Renal cortical epithelial cell (primary cell): Measurements from ENCODE around the gene HOXD10. TPM values are rescaled to one million over a fixed set of nuclear protein-coding genes. Genes with fewer than 3 reads are reported as not detected.

Experiments
- DNase-seq: peaks from one replicate; pipeline ENCODE4 v3.0.0-alpha.2; 2011; ENCODE audit warnings: low read depth
- total RNA-seq: library from RNA; depleted of rRNA; stranded (reverse); fragments of >200 nt; gene quantifications from 2 replicates; pipeline ENCODE4 v1.2.3, GENCODE V29; 2014

HOXD10 gene
- total RNA-seq, 1 donor from 2014 or later, result 33.5 TPM

DNA sequence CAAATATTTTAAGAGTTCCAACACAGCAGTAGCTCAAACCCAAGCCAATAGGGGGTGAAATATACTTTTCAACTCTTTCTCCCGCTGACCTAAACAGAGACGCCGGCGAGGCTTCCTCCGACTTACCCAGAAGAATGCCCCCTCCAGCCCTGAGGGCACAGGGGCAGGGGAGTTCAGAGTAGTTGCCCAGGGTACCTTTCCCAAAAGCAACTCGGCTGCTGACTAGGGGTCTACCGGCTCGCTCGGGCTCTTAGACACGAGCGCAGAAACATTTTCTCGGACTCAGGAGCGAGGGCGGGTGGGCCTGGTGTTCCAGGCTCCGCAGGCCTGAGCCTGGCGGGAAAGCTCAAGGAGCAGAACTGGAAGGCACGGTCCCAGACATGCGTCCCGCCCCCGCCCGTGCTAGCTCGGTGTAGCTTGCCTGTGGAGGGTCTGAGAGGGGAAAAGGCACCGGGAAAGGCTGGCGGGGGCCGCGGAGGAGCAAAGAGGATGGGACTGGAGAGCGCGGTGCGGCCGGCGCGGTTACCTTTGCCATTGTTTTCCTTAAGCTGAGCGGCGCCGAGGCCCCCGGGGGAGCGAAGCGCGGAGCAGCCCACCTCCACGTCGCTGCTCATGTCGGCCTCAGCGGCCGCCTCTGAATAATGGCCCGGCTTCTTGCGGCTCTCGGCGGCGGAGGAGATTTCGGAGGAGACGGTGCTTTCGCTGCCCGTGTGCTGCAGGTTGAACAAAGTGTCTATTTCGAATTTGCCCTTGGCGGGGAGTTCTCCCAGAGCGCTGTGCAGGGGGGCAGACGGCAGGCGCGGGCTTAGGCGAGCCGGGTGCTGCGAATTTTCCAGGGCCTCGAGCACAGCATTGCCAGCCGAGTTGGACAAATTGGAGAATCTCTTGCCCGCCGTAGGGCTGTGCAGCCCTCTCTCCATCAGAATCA, 33.5 kb upstream of the HOXD10 start:
- DNase-seq, result no peak

- DNase-seq, result no peak
These were observed 32.7 kb upstream of the HOXD10 start, which contains the start of gene EVX2 for GRCh38 chr2:176083796-176084261. Gene EVX2, minus strand, starts transcription at chr2:176083962. Its CDS starts 186 bp downstream, at chr2:176083776.

DNA sequence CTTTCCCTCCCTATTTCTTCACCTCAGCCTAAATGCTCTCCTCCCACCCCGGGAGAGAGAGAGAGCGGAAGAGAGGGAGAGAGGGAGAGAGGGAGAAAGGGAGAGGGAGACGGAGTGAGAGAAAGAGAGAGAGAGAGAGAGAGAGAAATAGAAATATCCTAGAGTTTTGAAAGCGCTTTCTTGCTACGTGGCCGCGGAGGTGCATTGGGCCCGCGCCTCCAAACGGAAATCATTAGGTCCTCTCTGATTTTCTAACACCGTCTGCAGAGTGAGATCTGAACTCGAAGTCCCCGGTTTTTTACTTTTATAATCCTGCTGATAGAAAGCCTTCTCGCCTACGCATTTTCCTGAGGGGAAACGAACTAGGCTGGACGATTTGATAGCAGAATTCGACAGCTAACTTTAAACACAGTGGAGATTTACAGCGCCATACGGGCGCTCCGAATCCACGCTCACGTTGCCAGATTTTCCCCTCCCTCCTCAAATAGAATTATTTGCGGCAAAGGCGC, 31.9 kb upstream of the HOXD10 start:
- DNase-seq, result no peak

DNA sequence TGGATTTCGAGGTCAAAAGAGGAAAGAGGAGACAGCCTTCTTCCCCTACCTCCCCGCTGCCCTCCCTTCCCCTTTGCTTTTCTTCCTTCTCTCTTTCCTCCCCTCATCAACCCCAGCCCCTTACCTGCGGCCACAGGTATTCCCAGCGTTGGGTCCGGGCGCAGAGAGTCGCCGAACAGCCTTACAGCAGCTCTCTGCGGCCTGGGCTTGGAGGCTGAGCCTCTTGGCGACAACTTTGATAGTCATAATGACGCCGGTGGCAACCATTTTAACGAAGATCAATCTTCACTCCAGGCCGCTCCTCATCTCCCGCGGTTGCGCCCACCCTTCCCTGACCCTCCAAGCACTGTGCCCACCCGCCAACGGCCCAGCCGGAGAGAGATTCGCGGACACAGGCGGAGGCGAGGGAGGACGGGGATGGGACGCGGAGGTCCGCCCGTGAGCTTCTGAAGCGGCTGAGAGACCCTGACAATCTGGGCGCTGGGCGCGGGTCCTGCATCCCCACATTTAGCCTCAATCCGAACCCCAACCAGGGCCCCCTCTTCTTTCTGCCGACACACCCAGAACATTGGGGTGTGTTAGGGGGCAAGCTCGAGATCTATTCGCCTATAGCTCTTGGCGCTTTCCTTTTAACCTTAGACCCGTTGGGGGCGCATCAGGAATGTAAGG, 31.3 kb upstream of the HOXD10 start:
- no peak for DNase-seq

GRCh38 chr2:176085861-176086771, 30.5 kb upstream of the HOXD10 start:
- DNase-seq, result peak; percentile 13

DNA sequence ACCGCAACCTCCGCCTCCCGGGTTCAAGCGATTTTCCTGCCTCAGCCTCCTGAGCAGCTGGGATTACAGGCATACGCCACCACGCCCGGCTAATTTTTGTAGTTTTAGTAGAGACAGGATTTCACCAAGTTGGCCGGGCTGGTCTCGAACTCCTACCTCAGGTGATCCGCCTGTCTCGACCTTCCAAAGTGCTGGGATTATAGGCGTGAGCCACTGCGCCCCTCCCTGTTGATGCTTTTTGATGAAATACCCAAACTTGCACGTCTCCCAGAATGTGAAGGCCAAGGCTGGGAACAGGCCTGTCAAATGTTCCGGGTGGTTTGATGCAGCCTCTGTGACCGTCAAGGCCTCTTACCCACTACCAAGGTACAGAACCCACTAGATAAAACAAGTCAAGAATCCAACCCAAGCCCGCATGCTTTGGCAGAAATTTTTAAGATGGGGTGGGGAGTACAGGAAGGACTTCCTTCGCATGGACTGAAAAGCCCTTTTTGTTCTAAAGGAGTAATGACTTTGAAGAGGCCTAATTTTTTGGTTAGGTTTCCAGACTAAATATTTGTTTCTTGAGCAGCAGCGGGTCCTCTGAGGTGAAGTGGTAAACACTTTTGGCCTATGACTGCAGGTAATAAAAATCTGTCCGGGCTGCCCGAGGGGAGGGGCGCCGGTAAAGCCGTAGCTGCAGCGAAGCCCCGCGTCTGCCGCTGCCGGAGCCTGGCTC, 29.1 kb upstream of the HOXD10 start:
- no peak for DNase-seq

GRCh38 chr2:176088048-176088936, 28.3 kb upstream of the HOXD10 start:
- no peak for DNase-seq

GRCh38 chr2:176088937-176089842, 27.4 kb upstream of the HOXD10 start:
- no peak for DNase-seq

- no peak for DNase-seq
These were observed 26.7 kb upstream of the HOXD10 start for GRCh38 chr2:176089843-176090395.

DNA sequence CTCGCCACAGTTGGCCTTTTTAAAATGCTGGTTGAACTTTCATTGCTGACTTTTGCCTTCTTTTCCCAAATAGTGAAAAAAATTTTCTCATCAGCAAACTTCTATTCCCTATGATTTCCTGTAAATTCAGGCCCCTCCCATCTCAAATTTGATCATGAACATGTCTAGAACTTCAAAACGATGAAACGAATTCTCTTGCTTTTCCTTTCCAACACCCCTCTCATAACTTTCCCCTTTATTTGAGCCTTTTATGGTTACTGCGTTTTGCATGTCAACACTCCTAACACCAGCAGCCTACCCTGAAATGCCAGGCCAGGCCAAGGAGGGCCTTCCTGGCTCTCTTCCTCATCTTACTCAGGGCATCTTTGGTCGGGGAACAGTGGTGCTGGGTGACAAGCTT, 25.7 kb upstream of the HOXD10 start:
- no peak for DNase-seq

DNA sequence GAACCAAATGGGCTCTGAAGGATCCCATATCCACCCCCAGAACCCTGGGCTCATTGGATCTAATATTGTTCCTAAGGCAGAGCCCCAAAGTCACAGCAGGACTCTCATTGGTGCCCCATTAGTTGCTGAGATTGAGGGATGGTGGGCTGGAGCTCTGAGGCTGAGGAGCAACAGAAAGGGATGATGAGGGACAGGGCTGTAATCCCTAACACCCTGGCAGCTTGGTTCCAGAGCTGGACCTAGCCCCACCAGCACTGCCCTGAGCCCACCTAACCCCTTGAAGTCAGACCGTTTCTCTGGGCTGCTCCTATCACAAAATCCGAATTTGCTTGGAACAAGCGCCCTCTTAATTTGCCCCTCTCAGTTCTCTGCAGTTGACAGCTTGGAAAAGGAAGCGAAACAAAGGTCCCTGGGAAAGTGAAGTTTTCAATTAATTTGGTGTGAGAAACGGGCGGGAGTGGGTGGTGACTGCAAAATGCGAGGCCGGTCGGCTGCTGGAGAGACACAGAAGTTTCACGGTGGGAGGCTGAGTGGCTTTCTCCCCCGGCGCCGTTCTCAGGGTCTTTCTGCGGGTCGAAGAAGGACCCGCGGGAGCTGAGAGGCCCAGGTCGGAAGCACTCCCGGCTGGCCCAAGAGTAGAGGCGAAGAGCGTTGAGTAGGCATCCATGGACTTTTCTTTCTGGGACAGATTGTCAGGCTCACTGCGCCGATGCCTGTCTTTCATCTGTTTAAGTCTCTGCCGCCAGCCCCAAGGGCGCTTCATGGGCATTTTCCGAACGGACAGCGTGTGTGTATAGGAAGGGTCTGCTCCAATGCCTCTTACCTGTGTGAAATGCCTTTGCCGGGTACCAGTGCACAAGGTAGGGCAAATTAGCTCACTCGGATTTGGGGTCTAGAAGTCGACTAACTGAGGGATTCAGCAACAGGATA, 25.0 kb upstream of the HOXD10 start:
- DNase-seq, result no peak

GRCh38 chr2:176092270-176093144, 24.1 kb upstream of the HOXD10 start, which contains the start of gene HOXD13:
Gene HOXD13, plus strand, starts transcription at chr2:176092721. Its CDS starts 170 bp downstream, at chr2:176092891.
- no peak for DNase-seq

DNA sequence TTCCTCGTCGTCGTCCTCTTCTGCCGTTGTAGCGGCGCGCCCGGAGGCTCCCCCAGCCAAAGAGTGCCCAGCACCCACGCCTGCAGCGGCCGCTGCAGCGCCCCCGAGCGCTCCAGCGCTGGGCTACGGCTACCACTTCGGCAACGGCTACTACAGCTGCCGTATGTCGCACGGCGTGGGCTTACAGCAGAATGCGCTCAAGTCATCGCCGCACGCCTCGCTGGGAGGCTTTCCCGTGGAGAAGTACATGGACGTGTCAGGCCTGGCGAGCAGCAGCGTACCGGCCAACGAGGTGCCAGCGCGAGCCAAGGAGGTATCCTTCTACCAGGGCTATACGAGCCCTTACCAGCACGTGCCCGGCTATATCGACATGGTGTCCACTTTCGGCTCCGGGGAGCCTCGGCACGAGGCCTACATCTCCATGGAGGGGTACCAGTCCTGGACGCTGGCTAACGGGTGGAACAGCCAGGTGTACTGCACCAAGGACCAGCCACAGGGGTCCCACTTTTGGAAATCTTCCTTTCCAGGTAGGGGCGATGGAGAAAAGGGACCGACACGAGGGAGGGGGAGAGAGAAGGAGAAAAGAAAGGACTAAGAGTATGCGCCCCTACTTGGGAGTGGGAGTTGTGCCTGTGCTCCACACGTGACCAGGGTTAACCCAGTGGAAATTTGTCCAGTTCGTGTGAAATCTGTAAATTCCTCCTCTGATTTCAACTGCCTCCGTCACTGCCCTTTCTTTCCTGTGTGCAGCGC, 23.3 kb upstream of the HOXD10 start:
- no peak for DNase-seq

DNA sequence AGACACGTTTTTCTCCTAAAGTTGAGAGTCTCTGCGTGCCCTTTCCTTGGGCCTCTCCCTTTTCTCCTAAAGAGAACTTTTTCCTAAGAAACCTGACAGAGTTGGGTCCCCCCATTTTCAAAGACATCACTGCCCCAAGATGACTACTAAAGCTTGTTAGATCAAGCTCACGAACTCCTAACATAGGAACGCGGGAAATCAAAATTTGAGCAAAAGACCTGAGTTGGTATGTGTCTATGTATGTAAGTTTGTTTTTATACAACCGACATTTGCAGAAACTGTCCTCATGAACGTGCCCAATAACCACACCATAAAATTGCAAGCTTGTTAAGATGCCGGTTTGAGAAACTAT, 22.7 kb upstream of the HOXD10 start:
- no peak for DNase-seq

- DNase-seq, result no peak
These were observed 22.2 kb upstream of the HOXD10 start for GRCh38 chr2:176094349-176094748.

GRCh38 chr2:176095421-176095820, 21.2 kb upstream of the HOXD10 start:
- no peak for DNase-seq
